Testis (tissue), 3 donors: ENCODE results near the gene VPS18. TPM values are rescaled to one million over a fixed set of nuclear protein-coding genes. Genes with fewer than 3 reads are reported as not detected.

Source experiments
- DNase-seq: peaks from one replicate; pipeline ENCODE4 v3.0.0-alpha.2; 2019
- H3K27ac ChIP-seq, 2 donors: fragments of 200-600 bp; sonication (generic); one replicate each; pipeline ENCODE4 v1.5.1; 2019
- H3K27me3 ChIP-seq: fragments of 200-600 bp; sonication (generic); one replicate; pipeline ENCODE4 v1.5.1; 2019
- H3K36me3 ChIP-seq: fragments of 200-600 bp; sonication (generic); one replicate; pipeline ENCODE4 v1.5.1; 2017; ENCODE audit warnings: low read depth; ENCODE audit errors: missing control alignments
- H3K4me1 ChIP-seq: fragments of 200-600 bp; sonication (generic); one replicate; pipeline ENCODE4 v1.5.1; 2019
- H3K4me3 ChIP-seq, 2 donors: fragments of 200-600 bp; sonication (generic); one replicate each; pipeline ENCODE4 v1.5.1; 2017 to 2019
- H3K9me3 ChIP-seq: fragments of 200-600 bp; sonication (generic); one replicate; pipeline ENCODE4 v1.5.1; 2017
- POLR2A ChIP-seq: fragments of 450-650 bp; IDR thresholded peaks from one replicate; pipeline ENCODE4 v1.6.1; 2017; ENCODE audit warnings: antibody characterized with exemption, mild to moderate bottlenecking, moderate library complexity
- WGBS, 2 donors: methylation state at CpG; one replicate each; pipeline ENCODE4 v1.1.5; 2018; 5-methylcytosine and 5-hydroxymethylcytosine counted together
- intact Hi-C: fragments of 100-400 bp; cut with DNase I; formaldehyde crosslinking; loops from one replicate; pipeline ENCODE4 v1.15.1; 2023; ENCODE audit warnings: low total_unique reads
- polyA plus RNA-seq: library from polyadenylated mRNA; stranded (reverse); fragments of 350-450 nt; fragmentation: Illumina TruSeq; extraction: RNeasy Lipid Tissue Mini Kit (QIAGEN cat#74804); gene quantifications from one replicate; pipeline ENCODE4 v1.2.3, GENCODE V29; 2014; ENCODE audit warnings: low read depth, low replicate concordance; ENCODE audit not compliant: insufficient read depth
- total RNA-seq, 2 donors: library from RNA; depleted of rRNA; stranded (reverse); fragments of >200 nt; gene quantifications; one replicate each; pipeline ENCODE4 v1.2.3, GENCODE V29; 2016
- TF ChIP-seq, protein P1 (sequence below), 3 experiments: fragments of 450-650 bp in 2 of 3; fragments of 200-600 bp in 1 of 3; sonication (generic) in 1 of 3; IDR thresholded peaks; one replicate each; pipeline ENCODE4 v1.5.1; 2016 to 2019; ENCODE audit warnings: antibody characterized with exemption in 3 of 3, mild to moderate bottlenecking in 2 of 3, moderate library complexity in 1 of 3

VPS18 gene
- total and polyA plus RNA-seq, 3 donors from 2014 or later, result 16.3 to 33.4 (median 25.5) TPM

DNA sequence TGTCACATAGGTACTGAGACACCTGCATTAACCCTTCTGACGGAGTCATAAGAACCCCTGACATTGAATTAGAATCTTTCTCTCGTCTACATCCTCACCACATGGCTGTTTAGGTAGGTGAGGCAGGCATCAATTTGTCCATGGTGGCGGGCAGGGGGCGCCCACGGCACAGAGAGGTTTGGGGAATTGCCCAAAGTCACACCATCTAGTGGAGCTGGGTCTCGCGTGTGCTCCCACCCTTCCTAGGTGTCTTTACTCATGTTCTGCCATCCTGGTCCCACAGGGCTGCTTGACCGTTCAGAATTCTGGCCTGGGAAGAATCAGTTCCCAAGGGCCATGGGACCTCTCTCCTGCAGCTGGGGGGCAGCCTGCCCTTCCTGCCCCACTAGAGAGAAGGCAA lies 20.2 kb downstream of the VPS18 start:
- intact Hi-C loops, result no loop called here
- TF ChIP-seq POLR2A, result no peak
- TF ChIP-seq, protein P1, sequence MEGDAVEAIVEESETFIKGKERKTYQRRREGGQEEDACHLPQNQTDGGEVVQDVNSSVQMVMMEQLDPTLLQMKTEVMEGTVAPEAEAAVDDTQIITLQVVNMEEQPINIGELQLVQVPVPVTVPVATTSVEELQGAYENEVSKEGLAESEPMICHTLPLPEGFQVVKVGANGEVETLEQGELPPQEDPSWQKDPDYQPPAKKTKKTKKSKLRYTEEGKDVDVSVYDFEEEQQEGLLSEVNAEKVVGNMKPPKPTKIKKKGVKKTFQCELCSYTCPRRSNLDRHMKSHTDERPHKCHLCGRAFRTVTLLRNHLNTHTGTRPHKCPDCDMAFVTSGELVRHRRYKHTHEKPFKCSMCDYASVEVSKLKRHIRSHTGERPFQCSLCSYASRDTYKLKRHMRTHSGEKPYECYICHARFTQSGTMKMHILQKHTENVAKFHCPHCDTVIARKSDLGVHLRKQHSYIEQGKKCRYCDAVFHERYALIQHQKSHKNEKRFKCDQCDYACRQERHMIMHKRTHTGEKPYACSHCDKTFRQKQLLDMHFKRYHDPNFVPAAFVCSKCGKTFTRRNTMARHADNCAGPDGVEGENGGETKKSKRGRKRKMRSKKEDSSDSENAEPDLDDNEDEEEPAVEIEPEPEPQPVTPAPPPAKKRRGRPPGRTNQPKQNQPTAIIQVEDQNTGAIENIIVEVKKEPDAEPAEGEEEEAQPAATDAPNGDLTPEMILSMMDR (IDR thresholded peaks at IDR 0.05), result no peak
- Histone ChIP-seq H3K9me3 (no peaks in the 10 kb centered on the region), H3K27ac (no peak overlapping the region), H3K4me3 (no peak overlapping the region), H3K4me1 (no peaks in the 10 kb centered on the region), H3K36me3 (no peaks in the 10 kb centered on the region), H3K27me3 (no peaks in the 10 kb centered on the region)
- WGBS, 2 donors, result 52 to 88% methylated on average over 2 to 8 of the region's 8 CpGs
- no peak for DNase-seq

DNA sequence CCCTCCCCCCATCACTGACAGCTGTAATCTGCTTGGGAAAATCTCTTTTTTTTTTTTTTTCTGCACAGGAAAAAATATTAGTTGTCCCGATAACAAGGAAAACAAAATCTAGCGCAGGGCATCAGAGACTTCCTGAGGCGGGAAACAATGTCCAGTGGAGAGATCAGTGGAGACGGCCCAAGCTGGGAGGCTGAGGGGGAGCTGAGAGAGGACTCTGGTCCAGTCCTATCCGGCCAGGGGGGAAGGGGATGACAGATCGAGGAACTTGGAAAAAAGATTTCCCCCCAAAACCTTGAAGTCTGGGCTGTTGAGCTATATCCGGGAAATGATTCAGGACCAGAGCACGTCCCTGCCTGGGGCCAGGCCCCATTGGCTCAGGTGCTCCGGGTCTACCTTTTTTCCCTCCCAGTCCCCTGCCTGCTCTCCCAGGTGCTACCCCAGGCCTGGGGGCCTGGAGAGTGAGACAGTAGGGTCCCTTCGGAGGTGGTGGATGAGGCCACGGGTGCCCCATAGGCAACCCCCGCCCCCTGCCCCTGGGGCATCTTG lies 20.9 kb downstream of the VPS18 start:
- 87 to 91% methylated on average over 10 to 12 of the region's 12 CpGs for WGBS, 2 donors
- Histone ChIP-seq H3K4me1 (no peaks in the 10 kb centered on the region), H3K4me3 (no peak overlapping the region), H3K27ac (no peak overlapping the region), H3K9me3 (no peaks in the 10 kb centered on the region), H3K36me3 (no peaks in the 10 kb centered on the region), H3K27me3 (no peaks in the 10 kb centered on the region)
- no peak for DNase-seq
- intact Hi-C loops, result no loop called here
- TF ChIP-seq POLR2A, result no peak
- TF ChIP-seq, protein P1 (IDR thresholded peaks at IDR 0.05), result no peak

DNA sequence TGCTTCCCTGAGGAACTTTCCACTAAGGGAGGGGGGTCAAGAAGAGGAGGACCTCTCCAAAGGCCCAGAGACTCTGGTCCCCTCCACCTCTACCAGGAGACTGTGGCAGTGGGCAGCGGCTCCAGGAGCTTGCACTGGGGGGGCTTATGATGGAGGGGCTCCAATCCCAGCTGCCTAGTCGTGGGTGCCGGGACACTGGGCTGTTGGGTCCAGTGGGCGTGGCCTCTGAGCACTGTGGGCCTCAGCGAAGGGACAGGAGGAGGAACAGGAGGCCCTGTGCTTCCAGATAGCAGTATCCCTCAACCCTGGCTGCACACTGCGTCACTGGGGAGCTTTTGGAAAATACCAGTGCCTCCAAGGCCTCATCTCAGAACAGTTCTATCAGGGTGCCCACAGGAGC lies 21.4 kb downstream of the VPS18 start:
- no peak for DNase-seq
- no peak overlapping the region for H3K4me3 ChIP-seq
- 62% methylated on average over 6 of the region's 6 CpGs; no CpG with 5 or more reads in 1 of the 2 donors for WGBS, 2 donors
- intact Hi-C loops, result no loop called here
- no peaks in the 10 kb centered on the region for H3K36me3 ChIP-seq
- no peaks in the 10 kb centered on the region for H3K27me3 ChIP-seq
- no peak overlapping the region for H3K27ac ChIP-seq
- H3K4me1 ChIP-seq, result no peaks in the 10 kb centered on the region
- no peaks in the 10 kb centered on the region for H3K9me3 ChIP-seq
- TF ChIP-seq, protein P1 (IDR thresholded peaks at IDR 0.05), result no peak
- no peak for TF ChIP-seq POLR2A

DNA sequence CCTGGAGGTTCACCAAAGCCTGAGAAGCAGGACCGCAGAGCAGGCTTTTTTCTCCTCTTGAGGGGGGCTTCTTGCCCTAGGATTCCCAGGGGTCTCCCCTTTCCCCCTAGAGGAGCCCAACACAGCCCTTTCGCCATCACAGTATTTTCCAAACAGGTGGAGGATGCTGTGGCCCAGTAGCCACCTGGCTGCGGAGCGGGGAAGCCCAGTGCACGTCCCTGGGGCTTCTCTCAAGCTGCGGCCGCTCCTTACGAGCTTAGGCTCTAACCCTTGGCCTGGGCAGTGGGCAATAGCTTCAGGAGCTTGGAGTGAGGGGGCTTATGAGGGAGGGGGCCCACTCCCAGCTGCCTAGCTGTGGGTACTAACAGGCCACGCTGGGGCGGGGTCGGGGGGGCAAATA lies 23.3 kb downstream of the VPS18 start:
- WGBS, 2 donors, result 73 to 74% methylated on average over 10 to 11 of the region's 11 CpGs
- intact Hi-C loops, result no loop called here
- no peak overlapping the region for H3K27ac ChIP-seq

More for the DNA sequence above, 23.3 kb downstream of the VPS18 start:
- Histone ChIP-seq H3K4me3 (no peak overlapping the region), H3K27me3 (no peaks in the 10 kb centered on the region), H3K4me1 (no peaks in the 10 kb centered on the region), H3K36me3 (no peaks in the 10 kb centered on the region), H3K9me3 (no peaks in the 10 kb centered on the region)
- no peak for DNase-seq
- TF ChIP-seq POLR2A, result no peak
- TF ChIP-seq, protein P1 (IDR thresholded peaks at IDR 0.05), result no peak
